Activated CD8-positive, alpha-beta T cell treated with anti-CD3 and anti-CD28 coated beads, Interleukin-2, amount 10 ng/mL, durations not matched to agents 7 days and 5 days (primary cell): ENCODE results near the gene TBC1D22A. TPM values are rescaled to one million over a fixed set of nuclear protein-coding genes. Genes with fewer than 3 reads are reported as not detected.

Source experiments
- ATAC-seq: fragments of 150-1000 bp; cut with Tn5 transposase; one replicate; pipeline ENCODE4 v1.10.0; 2021; ENCODE audit warnings: moderate library complexity
- CTCF ChIA-PET: fragments of 350-600 bp; sonication (Branson Sonifier 250); formaldehyde crosslinking; loops from one replicate; lab custom pipeline; 2021; ENCODE audit warnings: antibody characterized with exemption; lab: Charles Lee
- POLR2A ChIA-PET: fragments of 350-600 bp; sonication (Branson Sonifier 250); formaldehyde crosslinking; loops from one replicate; lab custom pipeline; 2021; ENCODE audit warnings: antibody characterized with exemption; lab: Charles Lee
- DNase-seq: peaks from one replicate; pipeline ENCODE4 v3.0.0-alpha.2; 2020
- H3K27ac Mint-ChIP-seq: one replicate; pipeline ENCODE4 v1.8.0; 2021; ENCODE audit warnings: mild to moderate bottlenecking, mixed read lengths
- H3K27me3 Mint-ChIP-seq: one replicate; pipeline ENCODE4 v1.8.0; 2021; ENCODE audit warnings: low read depth, mixed read lengths
- H3K36me3 Mint-ChIP-seq: one replicate; pipeline ENCODE4 v1.8.0; 2021; ENCODE audit warnings: low read depth, mixed read lengths
- H3K4me1 Mint-ChIP-seq: one replicate; pipeline ENCODE4 v1.8.0; 2021; ENCODE audit warnings: low read depth, mixed read lengths
- H3K4me3 Mint-ChIP-seq: one replicate; pipeline ENCODE4 v1.8.0; 2021; ENCODE audit warnings: mild to moderate bottlenecking, mixed read lengths
- H3K9me3 Mint-ChIP-seq: one replicate; pipeline ENCODE4 v1.8.0; 2022; ENCODE audit warnings: mixed read lengths; ENCODE audit not compliant: insufficient read depth
- total RNA-seq, 2 experiments: library from RNA; stranded (reverse); gene quantifications; one replicate each; pipeline ENCODE4 v1.2.3, GENCODE V29; 2021

Gene TBC1D22A
- total RNA-seq, 2 experiments from 2014 or later = 34.1 to 38.7 TPM

DNA sequence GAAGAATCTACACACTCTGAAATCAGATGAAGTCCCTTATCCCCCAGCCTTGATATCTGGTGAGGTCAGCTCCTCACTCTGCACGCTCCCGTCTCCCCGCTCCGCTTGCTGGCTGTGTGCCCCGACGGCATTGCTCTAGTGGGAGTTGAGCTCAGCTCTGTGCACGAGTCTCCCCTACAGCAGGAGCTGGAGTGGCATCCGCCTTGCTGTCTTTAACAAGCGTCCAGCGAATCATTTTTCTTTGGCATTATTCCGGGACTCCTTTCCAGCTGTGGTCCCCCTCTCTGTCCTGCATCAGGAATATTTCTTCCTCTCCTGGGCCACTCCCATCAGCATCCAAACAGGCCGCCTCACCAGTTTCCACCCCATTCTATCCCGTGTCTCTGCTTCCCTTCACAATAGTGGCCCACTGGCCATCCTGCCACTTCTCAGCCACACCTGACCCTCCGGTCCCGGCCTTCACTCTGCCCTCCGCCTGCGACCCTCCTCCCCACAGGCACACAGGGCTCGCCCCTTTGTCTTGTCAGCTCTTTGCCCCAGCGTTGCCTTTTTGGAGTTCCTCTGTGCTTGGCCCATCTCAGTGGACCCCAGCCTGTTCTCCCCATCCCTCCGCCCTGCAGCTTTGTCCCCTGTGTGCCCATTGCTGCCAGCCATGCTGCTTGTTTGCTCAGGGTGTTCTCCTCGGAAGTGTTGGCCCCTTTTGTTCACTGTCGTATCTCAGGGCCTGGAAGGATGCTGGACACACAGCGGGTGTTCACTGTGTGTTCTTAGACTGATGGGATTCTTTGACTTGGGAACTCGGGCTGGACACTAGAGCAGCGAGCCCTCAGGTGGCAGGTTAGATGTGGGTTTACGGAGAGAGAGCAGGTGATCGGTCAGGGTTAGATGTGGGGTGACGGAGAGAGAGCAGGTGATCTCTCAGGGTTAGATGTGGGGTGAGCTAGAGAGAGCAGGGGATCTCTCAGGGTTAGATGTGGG is 441.8 kb downstream of the TBC1D22A start:
- ChIA-PET CTCF (no interaction called here), POLR2A (no interaction called here)
- no peaks in the 10 kb centered on the region for H3K27me3 Mint-ChIP-seq
- no peaks in the 10 kb centered on the region for H3K9me3 Mint-ChIP-seq
- H3K4me1 Mint-ChIP-seq = no peaks in the 10 kb centered on the region
- no peak overlapping the region for H3K27ac Mint-ChIP-seq
- no peak overlapping the region for H3K4me3 Mint-ChIP-seq
- no peaks in the 10 kb centered on the region for H3K36me3 Mint-ChIP-seq
- ATAC-seq = no peak
- DNase-seq = no peak

DNA sequence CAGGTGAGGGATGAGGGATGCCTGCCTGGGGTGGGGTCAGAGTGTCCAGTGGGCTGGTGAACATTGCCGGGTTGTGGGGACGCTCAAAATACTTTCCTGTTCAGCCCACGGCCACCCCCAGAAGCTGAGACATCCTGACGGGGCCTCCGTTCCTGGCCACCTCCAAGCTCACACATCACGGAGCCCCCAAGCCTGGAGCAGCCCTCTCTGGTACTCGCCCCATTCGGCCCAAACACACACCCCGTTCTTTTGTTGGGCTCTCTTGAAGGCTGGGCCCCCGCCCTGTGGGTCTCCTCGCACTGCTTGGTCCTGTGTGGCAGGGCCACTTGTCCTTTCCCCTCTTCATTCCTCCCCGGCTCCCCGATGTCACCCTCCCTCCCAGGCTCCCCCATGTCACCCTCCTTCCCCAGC is 442.6 kb downstream of the TBC1D22A start:
- Mint-ChIP-seq H3K4me3 (no peak overlapping the region), H3K27ac (no peak overlapping the region), H3K9me3 (no peaks in the 10 kb centered on the region), H3K4me1 (no peaks in the 10 kb centered on the region), H3K27me3 (no peaks in the 10 kb centered on the region), H3K36me3 (no peaks in the 10 kb centered on the region)
- POLR2A ChIA-PET = no interaction called here
- ATAC-seq (no peak), DNase-seq (no peak)
- CTCF ChIA-PET = no interaction called here

DNA sequence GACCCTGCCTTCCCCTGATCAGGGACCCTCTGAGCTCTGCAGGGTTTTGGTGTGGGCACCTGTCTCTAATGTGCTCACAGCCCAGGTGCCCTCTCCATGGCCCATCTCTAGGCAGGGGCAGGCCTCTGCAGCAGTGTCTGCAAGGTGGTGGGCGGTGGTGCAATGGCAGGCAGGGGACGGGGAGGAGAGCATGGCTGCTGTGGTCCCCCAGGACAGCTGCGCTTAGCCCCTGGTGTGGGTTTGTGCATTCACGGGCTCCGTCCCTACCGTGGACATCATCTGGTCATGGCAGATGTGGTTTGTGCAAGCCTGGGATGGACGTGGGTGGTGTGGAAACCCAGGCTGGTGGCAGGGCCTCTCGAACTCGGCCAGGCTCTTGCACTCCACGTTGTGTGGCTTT is 443.1 kb downstream of the TBC1D22A start:
- POLR2A ChIA-PET = no interaction called here
- DNase-seq = no peak

DNA sequence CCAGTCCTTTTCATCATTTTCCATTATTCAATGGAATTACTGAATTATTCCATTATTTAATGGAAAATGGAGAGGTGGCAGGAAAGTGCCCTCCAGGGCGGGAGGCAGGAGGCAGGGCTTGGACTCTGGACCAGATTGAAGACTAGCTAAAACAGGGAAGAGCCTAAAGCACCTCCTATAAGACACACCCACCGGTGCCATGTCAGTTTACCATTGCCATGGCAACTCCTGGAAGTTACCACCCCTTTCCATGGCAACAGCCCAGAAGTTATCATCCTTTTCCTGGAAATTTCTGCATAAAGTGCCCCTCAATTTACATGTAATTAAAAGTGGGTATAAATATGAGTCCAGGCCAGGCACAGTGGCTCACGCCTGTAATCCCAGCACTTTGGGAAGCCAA is 443.7 kb downstream of the TBC1D22A start:
- Mint-ChIP-seq H3K9me3 (no peaks in the 10 kb centered on the region), H3K27me3 (no peaks in the 10 kb centered on the region), H3K36me3 (no peaks in the 10 kb centered on the region), H3K4me3 (no peak overlapping the region), H3K27ac (no peak overlapping the region), H3K4me1 (no peaks in the 10 kb centered on the region)
- ATAC-seq = no peak
- ChIA-PET CTCF (no interaction called here), POLR2A (no interaction called here)
- no peak for DNase-seq

More for the DNA sequence above, 443.1 kb downstream of the TBC1D22A start:
- Mint-ChIP-seq H3K27ac (no peak overlapping the region), H3K36me3 (no peaks in the 10 kb centered on the region), H3K4me3 (no peak overlapping the region), H3K4me1 (no peaks in the 10 kb centered on the region), H3K27me3 (no peaks in the 10 kb centered on the region), H3K9me3 (no peaks in the 10 kb centered on the region)
- no peak for ATAC-seq
- CTCF ChIA-PET = no interaction called here

DNA sequence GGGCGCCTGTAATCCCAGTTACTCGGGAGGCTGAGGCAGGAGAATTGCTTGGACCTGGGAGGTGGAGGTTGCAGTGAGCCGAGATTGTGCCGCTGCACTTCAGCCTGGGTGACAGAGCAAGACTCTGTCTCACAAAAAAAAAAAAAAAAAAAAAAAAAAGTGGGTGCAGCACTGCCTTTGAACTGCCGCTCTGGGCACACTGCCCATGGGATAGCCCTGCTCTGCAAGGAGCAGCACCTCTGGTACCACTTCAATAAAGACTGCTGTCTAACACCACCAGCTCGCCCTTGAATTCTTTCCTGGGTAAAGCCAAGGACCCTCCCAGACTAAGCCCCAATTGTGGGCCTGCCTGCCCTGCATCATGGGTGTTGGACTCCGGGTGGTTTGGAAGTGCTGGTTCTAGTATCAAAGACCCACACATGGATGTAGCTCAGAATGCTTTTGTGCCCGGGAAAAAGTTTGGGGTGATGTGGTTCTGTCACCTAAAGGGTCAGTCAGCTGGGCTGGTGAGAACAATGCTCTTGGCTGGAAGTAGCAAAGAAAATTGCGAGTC is 444.3 kb downstream of the TBC1D22A start:
- Mint-ChIP-seq H3K9me3 (no peaks in the 10 kb centered on the region), H3K36me3 (no peaks in the 10 kb centered on the region), H3K4me3 (no peak overlapping the region), H3K4me1 (no peaks in the 10 kb centered on the region), H3K27me3 (no peaks in the 10 kb centered on the region), H3K27ac (no peak overlapping the region)
- CTCF ChIA-PET = no interaction called here
- DNase-seq (no peak), ATAC-seq (no peak)
- POLR2A ChIA-PET = no interaction called here

DNA sequence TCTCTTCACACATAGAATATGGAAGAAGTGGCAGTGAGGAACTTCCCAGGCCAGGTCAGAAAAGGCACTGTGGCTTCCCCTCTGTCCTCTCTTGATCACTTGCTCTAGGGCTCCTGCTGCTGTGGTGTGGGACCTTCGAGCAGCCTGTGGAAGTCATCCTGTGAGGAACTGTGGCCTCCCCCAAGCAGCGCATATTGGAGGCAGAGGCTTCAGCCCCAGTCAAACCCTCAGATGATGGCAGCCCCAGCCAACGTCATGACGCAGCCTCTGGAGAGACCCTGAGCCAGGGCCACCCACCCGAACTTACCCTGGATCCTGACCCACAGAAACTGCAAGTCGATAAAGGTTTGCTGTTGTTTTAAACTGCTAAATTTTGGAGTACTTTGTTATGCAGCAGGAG is 444.9 kb downstream of the TBC1D22A start:
- DNase-seq = no peak
- H3K4me1 Mint-ChIP-seq = no peaks in the 10 kb centered on the region
- no peak for ATAC-seq
- ChIA-PET POLR2A (no interaction called here), CTCF (no interaction called here)
- H3K4me3 Mint-ChIP-seq = no peak overlapping the region
- H3K27ac Mint-ChIP-seq = no peak overlapping the region
- H3K9me3 Mint-ChIP-seq = no peaks in the 10 kb centered on the region
- no peaks in the 10 kb centered on the region for H3K36me3 Mint-ChIP-seq
- H3K27me3 Mint-ChIP-seq = no peaks in the 10 kb centered on the region

DNA sequence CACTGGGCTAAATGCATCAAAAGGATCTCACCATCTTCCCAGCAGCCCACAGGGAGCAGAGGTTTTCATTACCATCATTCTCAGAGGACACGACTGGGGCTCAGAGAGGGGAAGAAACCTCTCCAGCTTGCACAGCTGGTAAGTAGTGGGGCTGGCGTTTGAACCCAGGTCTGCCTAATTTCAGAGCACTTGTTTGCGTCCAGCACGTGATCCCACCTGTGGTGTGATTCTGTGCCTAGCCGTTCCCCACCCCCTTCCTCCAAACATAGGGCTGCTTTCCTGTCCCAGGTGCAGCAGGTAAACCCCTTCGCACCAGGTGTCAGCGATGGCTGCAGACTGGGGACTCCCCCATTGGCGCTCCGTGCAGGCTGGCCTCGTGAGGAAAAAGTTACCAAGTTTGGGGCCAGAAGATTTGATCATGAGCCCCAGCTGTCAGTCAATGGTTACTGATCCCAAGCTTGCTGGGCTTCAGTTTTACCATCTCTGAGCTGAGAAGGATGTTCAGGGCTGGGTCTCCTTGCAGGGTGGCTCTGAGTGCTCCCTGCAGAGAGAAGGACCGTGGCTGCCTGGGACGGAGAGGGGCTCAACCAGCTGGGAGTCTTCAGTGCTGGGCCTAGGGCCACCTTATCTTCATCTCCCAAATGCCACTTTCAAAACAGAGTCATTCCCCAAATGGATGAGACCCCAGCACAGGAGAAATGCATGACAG is 445.6 kb downstream of the TBC1D22A start:
- no peaks in the 10 kb centered on the region for H3K27me3 Mint-ChIP-seq
- ATAC-seq = no peak
- H3K27ac Mint-ChIP-seq = no peak overlapping the region
- POLR2A ChIA-PET = no interaction called here
- DNase-seq = no peak
- no peaks in the 10 kb centered on the region for H3K9me3 Mint-ChIP-seq
- CTCF ChIA-PET = no interaction called here
- no peak overlapping the region for H3K4me3 Mint-ChIP-seq
- H3K36me3 Mint-ChIP-seq = no peaks in the 10 kb centered on the region
- H3K4me1 Mint-ChIP-seq = no peaks in the 10 kb centered on the region

DNA sequence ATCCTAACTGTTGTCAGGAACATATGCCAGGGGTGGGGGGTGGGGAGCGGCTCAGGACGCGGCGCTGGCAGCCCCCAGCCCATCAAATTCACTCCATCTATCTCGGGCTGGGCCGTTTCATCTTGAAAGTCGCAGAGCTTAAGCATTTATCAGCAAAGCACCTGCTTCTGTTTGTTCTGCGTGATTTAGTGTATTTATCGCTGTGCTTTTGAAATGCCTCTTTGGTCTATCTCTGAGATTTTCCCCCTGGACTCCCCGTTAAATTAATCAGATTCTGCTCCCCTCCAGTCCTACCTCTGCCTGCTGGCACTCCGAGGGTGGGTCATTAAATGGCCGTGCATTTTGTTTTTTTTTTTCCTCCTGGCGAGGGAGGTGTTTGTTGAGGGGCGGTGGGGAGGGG is 446.2 kb downstream of the TBC1D22A start:
- Mint-ChIP-seq H3K27ac (no peak overlapping the region), H3K36me3 (no peaks in the 10 kb centered on the region), H3K4me3 (no peak overlapping the region), H3K4me1 (no peaks in the 10 kb centered on the region), H3K27me3 (no peaks in the 10 kb centered on the region), H3K9me3 (no peaks in the 10 kb centered on the region)
- ChIA-PET CTCF (no interaction called here), POLR2A (no interaction called here)
- ATAC-seq (no peak), DNase-seq (no peak)

DNA sequence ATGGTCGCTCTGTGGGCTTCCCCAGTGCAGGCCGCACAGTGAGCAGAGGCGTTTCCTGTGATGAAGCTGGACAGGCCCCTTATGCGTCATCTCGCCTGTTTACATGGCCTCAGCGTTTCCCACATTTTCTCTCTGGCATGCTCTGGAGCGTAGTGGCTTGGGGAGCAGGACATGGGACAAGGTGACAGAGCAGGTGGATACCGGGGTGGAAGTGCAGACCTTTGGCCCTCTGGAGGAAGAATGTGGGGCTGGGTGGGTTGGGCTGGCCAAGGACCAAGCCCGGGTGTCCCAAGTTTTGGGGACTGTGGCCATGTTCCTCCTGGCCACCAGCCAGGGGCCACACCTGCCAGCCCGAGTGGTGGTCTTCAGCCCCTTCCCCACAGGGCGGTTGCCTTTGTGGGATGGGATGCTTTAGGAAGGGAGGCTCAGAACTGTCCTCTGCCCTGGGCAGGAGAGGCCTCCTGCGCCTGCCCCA is 446.6 kb downstream of the TBC1D22A start:
- DNase-seq = no peak
- CTCF ChIA-PET = no interaction called here
- Mint-ChIP-seq H3K4me1 (no peaks in the 10 kb centered on the region), H3K9me3 (no peaks in the 10 kb centered on the region), H3K36me3 (no peaks in the 10 kb centered on the region), H3K27ac (no peak overlapping the region), H3K27me3 (no peaks in the 10 kb centered on the region), H3K4me3 (no peak overlapping the region)
- no peak for ATAC-seq
- POLR2A ChIA-PET = no interaction called here

DNA sequence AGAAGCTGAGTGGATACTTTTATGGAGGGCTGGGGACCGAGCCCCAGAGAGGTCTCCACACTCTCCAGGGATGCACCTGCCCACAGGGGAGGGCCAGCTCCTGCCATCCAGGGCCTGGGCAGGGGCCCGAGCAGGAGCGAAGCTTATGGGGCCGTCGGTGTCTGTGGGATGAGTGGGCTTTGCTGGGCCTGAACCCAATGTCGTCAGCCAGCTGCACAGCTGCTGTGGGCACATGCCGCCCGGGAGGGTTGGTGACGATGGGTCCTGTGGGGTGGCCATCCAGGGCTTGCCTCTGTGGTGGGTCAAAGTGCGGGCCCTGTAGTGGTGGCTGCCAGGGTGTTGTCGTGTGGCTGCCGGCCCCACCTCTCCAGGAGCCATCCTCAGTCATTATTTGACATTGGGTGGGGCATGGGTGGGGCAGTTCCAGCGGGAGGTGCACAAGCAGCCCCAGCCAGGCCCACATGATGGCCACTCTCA is 447.1 kb downstream of the TBC1D22A start:
- CTCF ChIA-PET = no interaction called here
- H3K27me3 Mint-ChIP-seq = no peaks in the 10 kb centered on the region
- POLR2A ChIA-PET = no interaction called here
- H3K4me3 Mint-ChIP-seq = no peak overlapping the region
- no peaks in the 10 kb centered on the region for H3K4me1 Mint-ChIP-seq
- no peak for DNase-seq
- no peak for ATAC-seq
- no peaks in the 10 kb centered on the region for H3K36me3 Mint-ChIP-seq
- no peak overlapping the region for H3K27ac Mint-ChIP-seq
- H3K9me3 Mint-ChIP-seq = no peaks in the 10 kb centered on the region

DNA sequence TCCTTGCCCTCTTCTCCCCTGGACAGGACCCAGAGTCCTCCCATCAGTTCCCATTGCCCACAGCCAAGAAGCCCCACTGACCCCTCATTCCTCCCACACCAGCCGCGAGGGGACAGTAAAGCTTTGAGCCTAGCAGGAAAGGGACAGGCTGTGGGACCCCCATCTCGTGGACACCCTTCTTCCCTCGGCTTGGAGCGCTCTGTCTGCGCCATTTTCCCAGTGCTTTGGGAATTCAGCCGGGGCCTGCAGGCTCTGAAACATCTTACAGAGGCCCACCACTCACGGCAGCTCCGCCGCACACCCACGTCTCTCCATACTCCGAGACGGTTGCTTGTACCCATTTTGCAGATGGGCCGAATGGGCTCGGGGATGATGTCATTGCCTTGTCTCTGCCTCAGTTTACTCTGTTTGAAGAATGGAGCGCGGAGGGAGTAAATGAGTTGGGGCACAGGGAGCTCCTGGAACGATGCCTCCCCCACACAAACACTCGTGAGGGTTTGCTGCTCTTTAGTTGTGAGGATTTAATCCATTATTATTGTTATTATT is 447.7 kb downstream of the TBC1D22A start:
- no peak overlapping the region for H3K27ac Mint-ChIP-seq
- POLR2A ChIA-PET = no interaction called here
- CTCF ChIA-PET = no interaction called here
- no peak overlapping the region for H3K4me3 Mint-ChIP-seq
- no peak for DNase-seq
- ATAC-seq = no peak
- H3K27me3 Mint-ChIP-seq = no peaks in the 10 kb centered on the region
- H3K36me3 Mint-ChIP-seq = no peaks in the 10 kb centered on the region
- no peaks in the 10 kb centered on the region for H3K4me1 Mint-ChIP-seq
- H3K9me3 Mint-ChIP-seq = no peaks in the 10 kb centered on the region

DNA sequence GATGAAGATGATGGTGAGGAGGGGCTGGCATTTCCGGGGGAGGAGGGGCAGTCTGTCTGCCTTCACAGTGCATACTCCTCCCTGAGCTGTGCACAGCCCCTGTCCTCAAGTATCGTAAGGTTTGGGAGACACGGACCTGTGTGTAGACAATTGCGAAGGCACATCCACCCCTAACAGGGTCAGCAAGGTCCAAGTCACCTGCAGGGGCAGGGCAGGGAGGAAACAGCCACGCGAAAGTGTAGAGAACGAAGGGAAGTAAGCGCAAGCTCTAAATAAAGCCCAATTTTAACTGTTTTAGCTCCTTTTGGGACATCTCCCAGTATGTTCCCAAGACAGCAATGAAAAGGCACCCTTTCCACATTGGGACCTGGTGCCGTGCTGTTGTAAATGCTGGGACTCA is 448.2 kb downstream of the TBC1D22A start:
- DNase-seq = no peak
- H3K4me3 Mint-ChIP-seq = no peak overlapping the region
- H3K36me3 Mint-ChIP-seq = no peaks in the 10 kb centered on the region
- H3K27ac Mint-ChIP-seq = no peak overlapping the region
- H3K4me1 Mint-ChIP-seq = no peaks in the 10 kb centered on the region
- H3K27me3 Mint-ChIP-seq = no peaks in the 10 kb centered on the region
- ChIA-PET POLR2A (no interaction called here), CTCF (no interaction called here)
- ATAC-seq = no peak
- no peaks in the 10 kb centered on the region for H3K9me3 Mint-ChIP-seq
